ENCODE measurements around the gene DSG3.
"Not testable (repeated sequence)": the region's sequence is repeated elsewhere in the genome, so short reads cannot be mapped to it uniquely, and the experiment has no call there.

- not testable (repeated sequence) for TF ChIP-seq REST (IDR thresholded peaks at IDR 0.05; ENCODE audit: low read depth); ZNF274 (IDR thresholded peaks at IDR 0.05; ENCODE audit: low read depth, low read length); POLR2A (IDR thresholded peaks at IDR 0.05; ENCODE audit: borderline replicate concordance, extremely low read depth, insufficient read depth, insufficient read length); POLR2AphosphoS5 (IDR thresholded peaks at IDR 0.05; ENCODE audit: low read depth, low read length); EZH2 (IDR thresholded peaks at IDR 0.05); ZFX (IDR thresholded peaks at IDR 0.05); SP1 (IDR thresholded peaks at IDR 0.05; ENCODE audit: low read depth)
- TF ChIP-seq, protein P1, sequence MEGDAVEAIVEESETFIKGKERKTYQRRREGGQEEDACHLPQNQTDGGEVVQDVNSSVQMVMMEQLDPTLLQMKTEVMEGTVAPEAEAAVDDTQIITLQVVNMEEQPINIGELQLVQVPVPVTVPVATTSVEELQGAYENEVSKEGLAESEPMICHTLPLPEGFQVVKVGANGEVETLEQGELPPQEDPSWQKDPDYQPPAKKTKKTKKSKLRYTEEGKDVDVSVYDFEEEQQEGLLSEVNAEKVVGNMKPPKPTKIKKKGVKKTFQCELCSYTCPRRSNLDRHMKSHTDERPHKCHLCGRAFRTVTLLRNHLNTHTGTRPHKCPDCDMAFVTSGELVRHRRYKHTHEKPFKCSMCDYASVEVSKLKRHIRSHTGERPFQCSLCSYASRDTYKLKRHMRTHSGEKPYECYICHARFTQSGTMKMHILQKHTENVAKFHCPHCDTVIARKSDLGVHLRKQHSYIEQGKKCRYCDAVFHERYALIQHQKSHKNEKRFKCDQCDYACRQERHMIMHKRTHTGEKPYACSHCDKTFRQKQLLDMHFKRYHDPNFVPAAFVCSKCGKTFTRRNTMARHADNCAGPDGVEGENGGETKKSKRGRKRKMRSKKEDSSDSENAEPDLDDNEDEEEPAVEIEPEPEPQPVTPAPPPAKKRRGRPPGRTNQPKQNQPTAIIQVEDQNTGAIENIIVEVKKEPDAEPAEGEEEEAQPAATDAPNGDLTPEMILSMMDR (IDR thresholded peaks at IDR 0.05 in 2 of 3, conservative IDR thresholded peaks at IDR 0.05 in 1 of 3; ENCODE audit: borderline replicate concordance in 1 of 3, insufficient read depth in 1 of 3, low read depth in 2 of 3, low read length in 2 of 3): not testable (repeated sequence)
- TF ChIP-seq, protein P2, sequence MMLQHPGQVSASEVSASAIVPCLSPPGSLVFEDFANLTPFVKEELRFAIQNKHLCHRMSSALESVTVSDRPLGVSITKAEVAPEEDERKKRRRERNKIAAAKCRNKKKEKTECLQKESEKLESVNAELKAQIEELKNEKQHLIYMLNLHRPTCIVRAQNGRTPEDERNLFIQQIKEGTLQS (IDR thresholded peaks at IDR 0.05): not testable (repeated sequence)
Observed at GRCh38 chr18:31507124-31507523, 59.6 kb downstream of the DSG3 start.
